ENCODE results near the gene JADE2. TPM values are rescaled to one million over a fixed set of nuclear protein-coding genes. Genes with fewer than 3 reads are reported as not detected.
"Not testable (repeated sequence)": the region's sequence is repeated elsewhere in the genome, so short reads cannot be mapped to it uniquely, and the experiment has no call there.

JADE2 gene
- total and polyA plus RNA-seq, 2 of the 8 experiments (the other 6 are each of a cell fraction or from before 2014, with no cell fraction given): 19.2 to 55.8 TPM

- H2BK120ac ChIP-seq (replicated peaks; ENCODE audit: low read depth, low read length); H3K4ac ChIP-seq (replicated peaks; ENCODE audit: insufficient read length, low read depth, low read length); H2AK5ac ChIP-seq (ENCODE audit: low read depth, low read length); H3K27me3 ChIP-seq (replicated peaks in 1 of 4; ENCODE audit: control insufficient read depth in 3 of 4, extremely low read depth in 1 of 4, insufficient read depth in 3 of 4, low read length in 3 of 4); H3K4me3 ChIP-seq (ENCODE audit: extremely low read depth in 1 of 4, insufficient read depth in 2 of 4, low read depth in 3 of 4, low read length in 4 of 4); H4K91ac ChIP-seq (replicated peaks; ENCODE audit: insufficient read length, low read length); H2BK20ac ChIP-seq (ENCODE audit: low read length); H2AFZ ChIP-seq (ENCODE audit: low read length); H3K9me3 ChIP-seq (ENCODE audit: insufficient read depth in 2 of 2, low read depth in 1 of 2, low read length in 1 of 2); H2BK15ac ChIP-seq (ENCODE audit: low read length); H3K79me2 ChIP-seq (ENCODE audit: control insufficient read depth in 1 of 2, insufficient read depth in 2 of 2, low read length in 2 of 2); FAIRE-seq; H3K23me2 ChIP-seq (ENCODE audit: low read depth, low read length); H2BK12ac ChIP-seq (ENCODE audit: low read depth, low read length); H3K18ac ChIP-seq (ENCODE audit: extremely low read depth, low read length); DNase-seq (ENCODE audit: low read depth in 1 of 2, low spot score in 2 of 2); H3K23ac ChIP-seq (ENCODE audit: insufficient read length); H3K27ac ChIP-seq (ENCODE audit: low read depth, low read length); H4K20me1 ChIP-seq (replicated peaks in 1 of 2; ENCODE audit: control insufficient read depth in 1 of 2, insufficient read depth in 2 of 2, low read length in 2 of 2); H4K8ac ChIP-seq (ENCODE audit: extremely low read depth, insufficient read depth, low read length); H2BK5ac ChIP-seq (ENCODE audit: low read depth, low read length); H4K5ac ChIP-seq (ENCODE audit: insufficient read length, low read depth, low read length); H3K14ac ChIP-seq (ENCODE audit: insufficient read length); H3K9ac ChIP-seq (replicated peaks in 1 of 4; ENCODE audit: extremely low read depth in 1 of 4, low read depth in 3 of 4, low read length in 3 of 4); H3K56ac ChIP-seq (replicated peaks; ENCODE audit: insufficient read length, low read depth, low read length); H3K4me2 ChIP-seq (ENCODE audit: insufficient read depth in 1 of 2, low read depth in 2 of 2, low read length in 2 of 2): not testable (repeated sequence)
- POLR2A ChIA-PET (ENCODE audit: partially characterized antibody): interaction anchor here (0.6 kb wide), 1 partner anchor 112 kb away, joined by 3 read pairs; no protein-coding TSS in a partner anchor
- WGBS, 2 experiments (ENCODE audit: extremely low coverage in 1 of 2, insufficient coverage in 1 of 2, insufficient read length in 1 of 2, insufficient replicate concordance in 2 of 2, low coverage in 1 of 2, low lambda C conversion rate in 2 of 2, missing lambda C conversion rate in 1 of 2): 92% methylated on average over 4 of the region's 7 CpGs; no CpG with 5 or more reads in 1 of the 2 experiments
- Histone ChIP-seq H3K36me3 (ENCODE audit: control insufficient read depth in 2 of 4, insufficient read depth in 4 of 4, low read length in 3 of 4) (peaks cover 6 to 44% (median 11%) of the 10 kb centered on the region in 4 experiments; a peak in 6 of 8 replicates), H3K79me1 (ENCODE audit: low read depth, low read length) (peaks cover 11% of the 10 kb centered on the region), H3K4me1 (replicated peaks in 1 of 4; ENCODE audit: control insufficient read depth in 3 of 4, insufficient read depth in 4 of 4, low read length in 3 of 4) (peaks cover 3 to 15% (median 7%) of the 10 kb centered on the region in 4 experiments; a peak in 6 of 7 replicates)
- CTCF ChIA-PET (ENCODE audit: partially characterized antibody): interaction anchor here (0.6 to 0.8 kb wide), 4 partner anchors 9 to 352 kb away, joined by 3 to 4 read pairs (median 3); partner anchors contain the start of gene PCBD2
These were observed 27.2 kb downstream of the JADE2 start for GRCh38 chr5:134552716-134553115.

Measured in H1 (cell line).